H9 (cell line): ENCODE measurements around the gene BAX. TPM values are rescaled to one million over a fixed set of nuclear protein-coding genes. Genes with fewer than 3 reads are reported as not detected.

Source experiments
- DNase-seq: peaks from one replicate; pipeline ENCODE4 v3.0.0-alpha.2; 2017
- H2AFZ ChIP-seq: one replicate; pipeline ENCODE4 v1.6.1; 2013; ENCODE audit warnings: mild to moderate bottlenecking, low read length, control low read depth, moderate library complexity
- H2AK5ac ChIP-seq: 2 replicates; pipeline ENCODE4 v1.6.1; 2013; ENCODE audit warnings: low read length, control low read depth, mixed read lengths; ENCODE audit not compliant: insufficient read length
- H2BK120ac ChIP-seq: one replicate; pipeline ENCODE4 v1.6.1; 2013; ENCODE audit warnings: low read depth, mild to moderate bottlenecking, low read length, control low read depth, inconsistent platforms; ENCODE audit not compliant: poor library complexity, severe bottlenecking
- H2BK12ac ChIP-seq: 2 replicates; pipeline ENCODE4 v1.6.1; 2013; ENCODE audit warnings: low read length, control low read depth, mixed read lengths, low read depth; ENCODE audit not compliant: insufficient read length
- H2BK15ac ChIP-seq: 2 replicates; pipeline ENCODE4 v1.6.1; 2013; ENCODE audit warnings: low read depth, low read length, control low read depth
- H2BK20ac ChIP-seq: one replicate; pipeline ENCODE4 v1.6.1; 2013; ENCODE audit warnings: low read depth, mild to moderate bottlenecking, low read length, control low read depth, inconsistent platforms; ENCODE audit not compliant: poor library complexity, severe bottlenecking
- H2BK5ac ChIP-seq: 2 replicates; pipeline ENCODE4 v1.6.1; 2013; ENCODE audit warnings: low read length, control low read depth, mixed read lengths; ENCODE audit not compliant: insufficient read length
- H3K14ac ChIP-seq: 2 replicates; pipeline ENCODE4 v1.6.1; 2013; ENCODE audit warnings: low read length, control low read depth; ENCODE audit not compliant: insufficient read depth
- H3K18ac ChIP-seq: 2 replicates; pipeline ENCODE4 v1.6.1; 2013; ENCODE audit warnings: low read depth, mild to moderate bottlenecking, mixed read lengths, low read length, control low read depth; ENCODE audit not compliant: insufficient read length
- H3K23ac ChIP-seq: 2 replicates; pipeline ENCODE4 v1.6.1; 2013; ENCODE audit warnings: low read length, control low read depth, mixed read lengths, low read depth; ENCODE audit not compliant: insufficient read length
- H3K23me2 ChIP-seq: 2 replicates; pipeline ENCODE4 v1.6.1; 2013; ENCODE audit warnings: low read depth, mild to moderate bottlenecking, mixed read lengths, low read length, control low read depth; ENCODE audit not compliant: insufficient read length, poor library complexity, severe bottlenecking
- H3K27ac ChIP-seq: 2 replicates; pipeline ENCODE4 v1.5.1; 2013; ENCODE audit warnings: low read length, control low read depth, mixed read lengths, low read depth; ENCODE audit not compliant: insufficient read length
- H3K27me3 ChIP-seq: 2 replicates; pipeline ENCODE4 v1.6.1; 2013; ENCODE audit warnings: low read length, control low read depth, inconsistent platforms; ENCODE audit not compliant: insufficient read depth
- H3K4ac ChIP-seq: 2 replicates; pipeline ENCODE4 v1.6.1; 2013; ENCODE audit warnings: low read depth, mild to moderate bottlenecking, control low read depth, inconsistent platforms, low read length, moderate library complexity
- H3K4me1 ChIP-seq: 2 replicates; pipeline ENCODE4 v1.6.1; 2013; ENCODE audit warnings: low read length, control low read depth, inconsistent platforms; ENCODE audit not compliant: insufficient read depth
- H3K4me2 ChIP-seq: 2 replicates; pipeline ENCODE4 v1.6.1; 2013; ENCODE audit warnings: low read length, control low read depth, mixed read lengths; ENCODE audit not compliant: insufficient read length, insufficient read depth
- H3K56ac ChIP-seq: 2 replicates; pipeline ENCODE4 v1.6.1; 2013; ENCODE audit warnings: low read depth, mild to moderate bottlenecking, mixed read lengths, low read length, control low read depth; ENCODE audit not compliant: insufficient read length
- H3K79me1 ChIP-seq: 2 replicates; pipeline ENCODE4 v1.6.1; 2013; ENCODE audit warnings: low read depth, mild to moderate bottlenecking, moderate library complexity, low read length, control low read depth, inconsistent platforms; ENCODE audit not compliant: insufficient read depth, poor library complexity, severe bottlenecking
- H3K79me2 ChIP-seq: 2 replicates; pipeline ENCODE4 v1.6.1; 2013; ENCODE audit warnings: low read length, control low read depth, inconsistent platforms; ENCODE audit not compliant: insufficient read depth
- H3K9ac ChIP-seq: 2 replicates; pipeline ENCODE4 v1.6.1; 2013; ENCODE audit warnings: low read length, control low read depth, mixed read lengths; ENCODE audit not compliant: insufficient read length; ENCODE audit errors: extremely low read depth
- H3K9me3 ChIP-seq: one replicate; pipeline ENCODE4 v1.6.1; 2013; ENCODE audit warnings: low read depth, low read length, inconsistent platforms; ENCODE audit not compliant: control insufficient read depth
- H3T11ph ChIP-seq: one replicate; pipeline ENCODE4 v1.6.1; 2013; ENCODE audit warnings: mild to moderate bottlenecking, low read length, control low read depth, inconsistent platforms
- H4K20me1 ChIP-seq: one replicate; pipeline ENCODE4 v1.6.1; 2013; ENCODE audit not compliant: control insufficient read depth, insufficient read length, insufficient read depth
- H4K5ac ChIP-seq: 2 replicates; pipeline ENCODE4 v1.6.1; 2013; ENCODE audit warnings: low read depth, mild to moderate bottlenecking, mixed read lengths, low read length, control low read depth; ENCODE audit not compliant: insufficient read length
- H4K8ac ChIP-seq: replicated peaks from 2 replicates; pipeline ENCODE4 v1.6.1; 2013; ENCODE audit warnings: low read length, control low read depth, mixed read lengths, low read depth; ENCODE audit not compliant: insufficient read length
- H4K91ac ChIP-seq: 2 replicates; pipeline ENCODE4 v1.6.1; 2013; ENCODE audit warnings: low read depth, mild to moderate bottlenecking, moderate library complexity, mixed read lengths, low read length, control low read depth; ENCODE audit not compliant: insufficient read length
- H3K27ac Mint-ChIP-seq, 3 experiments: 2 replicates in 2 of 3; 3 replicates in 1 of 3; pipeline ENCODE4 v1.8.0; 2020 to 2021; ENCODE audit warnings: mixed read lengths in 3 of 3, mild to moderate bottlenecking in 1 of 3, moderate library complexity in 1 of 3
- H3K27me3 Mint-ChIP-seq: 2 replicates; pipeline ENCODE4 v1.8.0; 2021; ENCODE audit warnings: low read depth, mild to moderate bottlenecking, moderate library complexity, mixed read lengths
- H3K36me3 Mint-ChIP-seq, 3 experiments: 2 replicates in 2 of 3; 3 replicates in 1 of 3; pipeline ENCODE4 v1.8.0; 2020 to 2021; ENCODE audit warnings: low read depth in 3 of 3, mixed read lengths in 3 of 3; ENCODE audit not compliant: insufficient read depth in 1 of 3
- H3K4me1 Mint-ChIP-seq, 2 experiments: 2 replicates each; pipeline ENCODE4 v1.8.0; 2020; ENCODE audit warnings: mixed read lengths in 2 of 2
- H3K4me3 Mint-ChIP-seq, 2 experiments: 2 replicates in 1 of 2; 3 replicates in 1 of 2; pipeline ENCODE4 v1.8.0; 2020 to 2021; ENCODE audit warnings: mild to moderate bottlenecking in 2 of 2, mixed read lengths in 2 of 2, moderate library complexity in 1 of 2
- H3K9me3 Mint-ChIP-seq, 2 experiments: 2 replicates in 1 of 2; 3 replicates in 1 of 2; pipeline ENCODE4 v1.8.0; 2020; ENCODE audit warnings: mild to moderate bottlenecking in 2 of 2, mixed read lengths in 2 of 2, moderate library complexity in 1 of 2
- WGBS: extraction: QIAGEN DNeasy Blood & Tissue Kit; methylation state at CpG from one replicate; pipeline ENCODE4 v1.1.7; 2013; ENCODE audit warnings: missing lambda C conversion rate, low lambda C conversion rate, mixed read lengths; ENCODE audit not compliant: insufficient read length; ENCODE audit errors: extremely low coverage; 5-methylcytosine and 5-hydroxymethylcytosine counted together
- total RNA-seq: library from RNA; stranded (reverse); gene quantifications from 2 replicates; pipeline ENCODE4 v1.2.1, GENCODE V29; 2021
- TF ChIP-seq, protein P1 (sequence below): fragments of 200-600 bp; sonication (generic); conservative IDR thresholded peaks from 3 replicates; pipeline ENCODE4 v1.8.0; 2021; ENCODE audit warnings: antibody characterized with exemption, mild to moderate bottlenecking

The BAX gene
- total RNA-seq, 1 experiment from 2014 or later: 310 TPM

DNA sequence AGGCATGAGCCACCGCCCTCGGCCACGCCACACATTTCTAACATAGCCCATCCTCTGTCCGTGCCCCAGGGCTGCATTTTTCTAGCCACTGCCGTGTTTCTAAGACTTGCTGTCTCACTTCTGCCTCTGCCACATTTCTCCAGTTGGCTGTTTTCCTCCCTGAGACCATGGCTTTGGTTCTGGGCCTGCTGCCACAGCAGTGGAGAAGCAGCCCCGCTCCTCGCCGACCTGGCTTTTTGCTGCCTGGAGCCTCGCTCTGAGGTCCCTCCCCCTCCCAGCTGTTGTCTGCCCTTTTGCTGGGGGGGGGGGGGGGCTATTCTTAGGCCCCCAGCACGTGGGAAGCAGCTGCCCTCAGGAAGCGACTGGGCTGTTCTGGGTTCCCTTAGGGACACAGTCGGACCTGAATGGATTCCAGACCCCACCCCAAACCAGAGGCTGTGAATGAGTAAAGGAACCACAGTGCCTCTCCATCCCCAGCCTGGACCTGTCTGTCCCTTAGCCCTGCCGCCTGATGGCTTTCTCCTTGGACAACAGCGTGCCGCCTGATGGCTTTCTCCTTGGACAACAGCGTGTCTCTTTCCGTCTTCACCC, 35.1 kb downstream of the BAX start:
- no peaks in the 10 kb centered on the region for H3K27me3 Mint-ChIP-seq
- H3K4me1 Mint-ChIP-seq: peaks cover 25 to 30% of the 10 kb centered on the region in 2 experiments
- Histone ChIP-seq H3K23me2 (peaks cover 8% of the 10 kb centered on the region), H2AK5ac (no peak overlapping the region), H3K56ac (no peak overlapping the region), H4K91ac (no peak overlapping the region), H3K9ac (no peak overlapping the region), H4K20me1 (no peaks in the 10 kb centered on the region), H4K8ac (no peak overlapping the region), H3K9me3 (no peaks in the 10 kb centered on the region), H3K79me2 (peaks cover 5% of the 10 kb centered on the region; the same call in 1 of the 2 replicates), H2BK12ac (no peak overlapping the region), H2AFZ (no peak overlapping the region), H3K27ac (no peak overlapping the region), H3K18ac (no peak overlapping the region), H3K4ac (no peak overlapping the region), H2BK120ac (no peak overlapping the region), H2BK20ac (no peak overlapping the region), H3K27me3 (no peaks in the 10 kb centered on the region), H3T11ph (no peak overlapping the region), H3K23ac (no peak overlapping the region), H2BK15ac (no peak overlapping the region), H3K79me1 (no peaks in the 10 kb centered on the region), H3K14ac (no peak overlapping the region), H3K4me1 (no peaks in the 10 kb centered on the region; the same call in 1 of the 2 replicates), H2BK5ac (no peak overlapping the region), H4K5ac (no peak overlapping the region), H3K4me2 (no peak overlapping the region)
- no peak for DNase-seq
- peak overlapping the region in 2 of 3 experiments; percentile 32 to 47; a peak in 2 of 7 replicates for H3K27ac Mint-ChIP-seq
- peaks cover 20 to 52% (median 51%) of the 10 kb centered on the region in 3 experiments for H3K36me3 Mint-ChIP-seq
- H3K4me3 Mint-ChIP-seq: peak overlapping the region; percentile 2 to 16; a peak in 2 of 5 replicates
- H3K9me3 Mint-ChIP-seq: no peaks in the 10 kb centered on the region
- TF ChIP-seq, protein P1, sequence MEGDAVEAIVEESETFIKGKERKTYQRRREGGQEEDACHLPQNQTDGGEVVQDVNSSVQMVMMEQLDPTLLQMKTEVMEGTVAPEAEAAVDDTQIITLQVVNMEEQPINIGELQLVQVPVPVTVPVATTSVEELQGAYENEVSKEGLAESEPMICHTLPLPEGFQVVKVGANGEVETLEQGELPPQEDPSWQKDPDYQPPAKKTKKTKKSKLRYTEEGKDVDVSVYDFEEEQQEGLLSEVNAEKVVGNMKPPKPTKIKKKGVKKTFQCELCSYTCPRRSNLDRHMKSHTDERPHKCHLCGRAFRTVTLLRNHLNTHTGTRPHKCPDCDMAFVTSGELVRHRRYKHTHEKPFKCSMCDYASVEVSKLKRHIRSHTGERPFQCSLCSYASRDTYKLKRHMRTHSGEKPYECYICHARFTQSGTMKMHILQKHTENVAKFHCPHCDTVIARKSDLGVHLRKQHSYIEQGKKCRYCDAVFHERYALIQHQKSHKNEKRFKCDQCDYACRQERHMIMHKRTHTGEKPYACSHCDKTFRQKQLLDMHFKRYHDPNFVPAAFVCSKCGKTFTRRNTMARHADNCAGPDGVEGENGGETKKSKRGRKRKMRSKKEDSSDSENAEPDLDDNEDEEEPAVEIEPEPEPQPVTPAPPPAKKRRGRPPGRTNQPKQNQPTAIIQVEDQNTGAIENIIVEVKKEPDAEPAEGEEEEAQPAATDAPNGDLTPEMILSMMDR: no peak
- WGBS: no CpG with 5 or more reads among the region's 17 CpGs
